Measurements from ENCODE around the gene RNF180.
"Not testable (repeated sequence)": the region's sequence is repeated elsewhere in the genome, so short reads cannot be mapped to it uniquely, and the experiment has no call there.

The RNF180 gene

GRCh38 chr5:64344501-64344900 is 178.9 kb downstream of the RNF180 start:
- H3K79me2 ChIP-seq (ENCODE audit: control insufficient read depth, insufficient read depth, low read length) = no peaks in the 10 kb centered on the region
- H4K8ac ChIP-seq (ENCODE audit: low read depth, low read length) = no peak overlapping the region
- H3K27me3 ChIP-seq (ENCODE audit: insufficient read depth, low read length, poor library complexity) = no peaks in the 10 kb centered on the region
- WGBS (ENCODE audit: extremely low coverage, insufficient coverage, low lambda C conversion rate) = no CpG with 5 or more reads among the region's 1 CpG
- no peak overlapping the region for H3K4me3 ChIP-seq (ENCODE audit: low read length)
- H2BK120ac ChIP-seq (ENCODE audit: low read depth, low read length) = no peak overlapping the region
- H3K18ac ChIP-seq (ENCODE audit: low read length) = no peak overlapping the region
- no peak overlapping the region for H2BK5ac ChIP-seq (ENCODE audit: low read length)
- H2AK5ac ChIP-seq (ENCODE audit: low read length) = no peak overlapping the region
- H3K27ac ChIP-seq (ENCODE audit: low read depth, low read length) = no peak overlapping the region
- no peak overlapping the region for H4K5ac ChIP-seq (ENCODE audit: low read length)
- no peaks in the 10 kb centered on the region for H3K79me1 ChIP-seq (ENCODE audit: low read length)
- H2BK15ac ChIP-seq (replicated peaks; ENCODE audit: low read depth) = no peak overlapping the region
- DNase-seq = no peak
- H3K4me2 ChIP-seq (ENCODE audit: low read length) = no peak overlapping the region
- H3K36me3 ChIP-seq (ENCODE audit: control insufficient read depth, insufficient read depth, low read length) = no peaks in the 10 kb centered on the region
- no peak overlapping the region for H3K23ac ChIP-seq (ENCODE audit: low read length)
- H3K4me1 ChIP-seq (ENCODE audit: control insufficient read depth, low read depth, low read length) = no peaks in the 10 kb centered on the region
- H3K56ac ChIP-seq (ENCODE audit: low read length) = no peak overlapping the region
- H3K9ac ChIP-seq (ENCODE audit: low read length) = no peak overlapping the region
- no peak overlapping the region for H3K4ac ChIP-seq (ENCODE audit: low read depth, low read length)

GRCh38 chr5:64347309-64347708 is 181.7 kb downstream of the RNF180 start:
- Histone ChIP-seq H2AK5ac (ENCODE audit: low read length) (no peak overlapping the region), H4K5ac (ENCODE audit: low read length) (no peak overlapping the region), H3K4me2 (ENCODE audit: low read length) (no peak overlapping the region), H3K56ac (ENCODE audit: low read length) (no peak overlapping the region), H3K79me1 (ENCODE audit: low read length) (no peaks in the 10 kb centered on the region), H3K9ac (ENCODE audit: low read length) (no peak overlapping the region), H2BK5ac (ENCODE audit: low read length) (no peak overlapping the region), H3K79me2 (ENCODE audit: control insufficient read depth, insufficient read depth, low read length) (no peaks in the 10 kb centered on the region), H3K4ac (ENCODE audit: low read depth, low read length) (no peak overlapping the region), H3K4me1 (ENCODE audit: control insufficient read depth, low read depth, low read length) (no peaks in the 10 kb centered on the region), H3K27ac (ENCODE audit: low read depth, low read length) (no peak overlapping the region), H3K27me3 (ENCODE audit: insufficient read depth, low read length, poor library complexity) (no peaks in the 10 kb centered on the region), H2BK15ac (replicated peaks; ENCODE audit: low read depth) (no peak overlapping the region), H3K36me3 (ENCODE audit: control insufficient read depth, insufficient read depth, low read length) (no peaks in the 10 kb centered on the region), H2BK120ac (ENCODE audit: low read depth, low read length) (no peak overlapping the region), H3K4me3 (ENCODE audit: low read length) (no peak overlapping the region), H3K23ac (ENCODE audit: low read length) (no peak overlapping the region), H3K18ac (ENCODE audit: low read length) (no peak overlapping the region), H4K8ac (ENCODE audit: low read depth, low read length) (no peak overlapping the region)
- DNase-seq = peak; percentile 11

- no peak for DNase-seq
- Histone ChIP-seq H3K9ac (ENCODE audit: low read length) (no peak overlapping the region), H3K27me3 (ENCODE audit: insufficient read depth, low read length, poor library complexity) (no peaks in the 10 kb centered on the region), H3K23ac (ENCODE audit: low read length) (no peak overlapping the region), H3K36me3 (ENCODE audit: control insufficient read depth, insufficient read depth, low read length) (no peaks in the 10 kb centered on the region), H3K79me2 (ENCODE audit: control insufficient read depth, insufficient read depth, low read length) (no peaks in the 10 kb centered on the region), H3K56ac (ENCODE audit: low read length) (no peak overlapping the region), H2BK15ac (replicated peaks; ENCODE audit: low read depth) (no peak overlapping the region), H3K4me3 (ENCODE audit: low read length) (no peak overlapping the region), H4K8ac (ENCODE audit: low read depth, low read length) (no peak overlapping the region), H3K79me1 (ENCODE audit: low read length) (no peaks in the 10 kb centered on the region), H2BK5ac (ENCODE audit: low read length) (no peak overlapping the region), H3K4me2 (ENCODE audit: low read length) (no peak overlapping the region), H3K4me1 (ENCODE audit: control insufficient read depth, low read depth, low read length) (no peaks in the 10 kb centered on the region), H2BK120ac (ENCODE audit: low read depth, low read length) (no peak overlapping the region), H2AK5ac (ENCODE audit: low read length) (no peak overlapping the region), H4K5ac (ENCODE audit: low read length) (no peak overlapping the region), H3K4ac (ENCODE audit: low read depth, low read length) (no peak overlapping the region), H3K18ac (ENCODE audit: low read length) (no peak overlapping the region), H3K27ac (ENCODE audit: low read depth, low read length) (no peak overlapping the region)
- WGBS (ENCODE audit: extremely low coverage, insufficient coverage, low lambda C conversion rate) = no CpG with 5 or more reads among the region's 3 CpGs
These were observed 198.8 kb downstream of the RNF180 start for GRCh38 chr5:64364426-64364825.

GRCh38 chr5:64384765-64385164 is 219.1 kb downstream of the RNF180 start:
- Histone ChIP-seq H3K79me1 (ENCODE audit: low read length) (no peaks in the 10 kb centered on the region), H3K36me3 (ENCODE audit: control insufficient read depth, insufficient read depth, low read length) (no peaks in the 10 kb centered on the region), H4K8ac (ENCODE audit: low read depth, low read length) (no peak overlapping the region), H3K4ac (ENCODE audit: low read depth, low read length) (no peak overlapping the region), H3K18ac (ENCODE audit: low read length) (no peak overlapping the region), H3K27ac (ENCODE audit: low read depth, low read length) (no peak overlapping the region), H3K79me2 (ENCODE audit: control insufficient read depth, insufficient read depth, low read length) (no peaks in the 10 kb centered on the region), H3K4me1 (ENCODE audit: control insufficient read depth, low read depth, low read length) (no peaks in the 10 kb centered on the region), H4K5ac (ENCODE audit: low read length) (no peak overlapping the region), H3K23ac (ENCODE audit: low read length) (no peak overlapping the region), H2BK5ac (ENCODE audit: low read length) (no peak overlapping the region), H2BK15ac (replicated peaks; ENCODE audit: low read depth) (no peak overlapping the region), H3K9ac (ENCODE audit: low read length) (no peak overlapping the region), H2AK5ac (ENCODE audit: low read length) (no peak overlapping the region), H3K56ac (ENCODE audit: low read length) (no peak overlapping the region), H3K4me3 (ENCODE audit: low read length) (no peak overlapping the region), H2BK120ac (ENCODE audit: low read depth, low read length) (no peak overlapping the region), H3K27me3 (ENCODE audit: insufficient read depth, low read length, poor library complexity) (no peaks in the 10 kb centered on the region), H3K4me2 (ENCODE audit: low read length) (no peak overlapping the region)
- DNase-seq = peak; percentile 40

GRCh38 chr5:64397552-64397951 is 231.9 kb downstream of the RNF180 start:
- Histone ChIP-seq H3K4me1 (ENCODE audit: control insufficient read depth, low read depth, low read length) (no peaks in the 10 kb centered on the region), H3K27me3 (ENCODE audit: insufficient read depth, low read length, poor library complexity) (no peaks in the 10 kb centered on the region), H2BK120ac (ENCODE audit: low read depth, low read length) (no peak overlapping the region), H3K79me1 (ENCODE audit: low read length) (no peaks in the 10 kb centered on the region), H3K27ac (ENCODE audit: low read depth, low read length) (no peak overlapping the region), H3K4me2 (ENCODE audit: low read length) (no peak overlapping the region), H3K4ac (ENCODE audit: low read depth, low read length) (no peak overlapping the region), H3K9ac (ENCODE audit: low read length) (no peak overlapping the region), H2BK15ac (replicated peaks; ENCODE audit: low read depth) (no peak overlapping the region), H3K4me3 (ENCODE audit: low read length) (no peak overlapping the region), H3K79me2 (ENCODE audit: control insufficient read depth, insufficient read depth, low read length) (no peaks in the 10 kb centered on the region), H2AK5ac (ENCODE audit: low read length) (no peak overlapping the region), H4K8ac (ENCODE audit: low read depth, low read length) (no peak overlapping the region), H3K36me3 (ENCODE audit: control insufficient read depth, insufficient read depth, low read length) (no peaks in the 10 kb centered on the region), H4K5ac (ENCODE audit: low read length) (no peak overlapping the region), H2BK5ac (ENCODE audit: low read length) (no peak overlapping the region), H3K56ac (ENCODE audit: low read length) (no peak overlapping the region), H3K23ac (ENCODE audit: low read length) (no peak overlapping the region), H3K18ac (ENCODE audit: low read length) (no peak overlapping the region)
- no CpG with 5 or more reads among the region's 1 CpG for WGBS (ENCODE audit: extremely low coverage, insufficient coverage, low lambda C conversion rate)
- DNase-seq = no peak

- H2BK15ac ChIP-seq (replicated peaks; ENCODE audit: low read depth); H2BK120ac ChIP-seq (ENCODE audit: low read depth, low read length): not testable (repeated sequence)
These were observed 233.1 kb downstream of the RNF180 start for GRCh38 chr5:64398735-64399134.

More at GRCh38 chr5:64398735-64399134, 233.1 kb downstream of the RNF180 start:
- H3K27ac ChIP-seq (ENCODE audit: low read depth, low read length); H2BK5ac ChIP-seq (ENCODE audit: low read length); H4K5ac ChIP-seq (ENCODE audit: low read length); H4K8ac ChIP-seq (ENCODE audit: low read depth, low read length); H3K79me2 ChIP-seq (ENCODE audit: control insufficient read depth, insufficient read depth, low read length); H3K18ac ChIP-seq (ENCODE audit: low read length); H3K4me2 ChIP-seq (ENCODE audit: low read length); H3K4me1 ChIP-seq (ENCODE audit: control insufficient read depth, low read depth, low read length); H3K23ac ChIP-seq (ENCODE audit: low read length); H3K36me3 ChIP-seq (ENCODE audit: control insufficient read depth, insufficient read depth, low read length); H3K4me3 ChIP-seq (ENCODE audit: low read length); DNase-seq; H3K27me3 ChIP-seq (ENCODE audit: insufficient read depth, low read length, poor library complexity); H3K4ac ChIP-seq (ENCODE audit: low read depth, low read length); H3K56ac ChIP-seq (ENCODE audit: low read length); H3K9ac ChIP-seq (ENCODE audit: low read length); H2AK5ac ChIP-seq (ENCODE audit: low read length); H3K79me1 ChIP-seq (ENCODE audit: low read length): not testable (repeated sequence)
- WGBS (ENCODE audit: extremely low coverage, insufficient coverage, low lambda C conversion rate) = no CpG with 5 or more reads among the region's 5 CpGs
